ENCODE measurements around the gene GTF3C6. TPM values are rescaled to one million over a fixed set of nuclear protein-coding genes. Genes with fewer than 3 reads are reported as not detected.

Gene GTF3C6
- total and polyA plus RNA-seq, 2 of the 13 experiments (the other 11 are each of a cell fraction or from before 2014, with no cell fraction given), result 21.6 to 160 TPM

DNA sequence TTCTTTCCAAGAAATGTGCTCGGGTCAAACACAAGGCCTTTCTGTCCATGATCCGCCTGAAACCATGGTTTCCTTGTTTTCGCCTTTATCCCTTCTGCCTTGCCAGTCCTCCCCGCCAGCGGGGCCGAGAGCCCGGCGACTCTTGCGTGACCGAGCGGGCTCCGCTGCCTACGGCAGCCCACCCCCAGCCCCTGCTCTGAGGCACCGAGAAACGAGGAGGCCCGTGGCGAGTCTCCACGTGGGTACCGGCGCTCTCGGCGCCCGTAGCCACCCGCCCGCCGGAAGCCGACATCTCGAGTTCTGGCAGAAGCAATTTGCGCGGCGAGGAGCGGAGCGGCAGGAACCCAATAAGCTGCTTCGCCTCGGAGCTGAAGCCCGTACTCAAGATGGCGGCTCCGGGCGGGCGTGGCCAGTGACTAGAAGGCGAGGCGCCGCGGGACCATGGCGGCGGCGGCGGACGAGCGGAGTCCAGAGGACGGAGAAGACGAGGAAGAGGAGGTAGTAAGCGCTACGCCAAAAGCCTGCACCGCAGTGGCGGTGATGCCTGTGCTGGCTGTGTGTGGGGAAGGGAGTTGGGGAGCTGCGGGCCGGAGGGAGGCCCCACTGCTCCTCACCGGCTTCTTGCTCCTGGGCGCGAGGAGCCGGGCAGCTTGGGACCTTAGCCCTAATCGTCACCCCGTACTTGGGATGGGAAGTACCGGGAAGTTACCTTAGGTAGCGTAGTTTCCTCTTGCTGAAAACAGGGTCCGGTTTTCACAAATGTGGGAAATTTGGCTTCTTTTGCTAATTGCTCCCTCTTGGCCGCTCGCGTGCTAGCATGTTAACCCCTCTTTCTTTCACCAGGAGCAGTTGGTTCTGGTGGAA is at the start of gene GTF3C6 (continued):
- TF ChIP-seq, protein P1, sequence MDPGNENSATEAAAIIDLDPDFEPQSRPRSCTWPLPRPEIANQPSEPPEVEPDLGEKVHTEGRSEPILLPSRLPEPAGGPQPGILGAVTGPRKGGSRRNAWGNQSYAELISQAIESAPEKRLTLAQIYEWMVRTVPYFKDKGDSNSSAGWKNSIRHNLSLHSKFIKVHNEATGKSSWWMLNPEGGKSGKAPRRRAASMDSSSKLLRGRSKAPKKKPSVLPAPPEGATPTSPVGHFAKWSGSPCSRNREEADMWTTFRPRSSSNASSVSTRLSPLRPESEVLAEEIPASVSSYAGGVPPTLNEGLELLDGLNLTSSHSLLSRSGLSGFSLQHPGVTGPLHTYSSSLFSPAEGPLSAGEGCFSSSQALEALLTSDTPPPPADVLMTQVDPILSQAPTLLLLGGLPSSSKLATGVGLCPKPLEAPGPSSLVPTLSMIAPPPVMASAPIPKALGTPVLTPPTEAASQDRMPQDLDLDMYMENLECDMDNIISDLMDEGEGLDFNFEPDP (CRISPR knock-in tag; conservative IDR thresholded peaks at IDR 0.05), result 0 out of 2 replicates have a peak, but pooled peaks have one; percentile 14
- TF ChIP-seq FOXC1 (CRISPR knock-in tag; IDR thresholded peaks at IDR 0.05; ENCODE audit: borderline replicate concordance), result peak; percentile 96
- TF ChIP-seq ADNP (CRISPR knock-in tag; IDR thresholded peaks at IDR 0.05), result no peak
- TF ChIP-seq SSRP1 (CRISPR knock-in tag; IDR thresholded peaks at IDR 0.05), result peak; percentile 34; the same call in 1 of the 2 replicates
- TF ChIP-seq ZNF644 (CRISPR knock-in tag; IDR thresholded peaks at IDR 0.05; ENCODE audit: low read depth), result no peak
- TF ChIP-seq BRF2 (CRISPR knock-in tag; IDR thresholded peaks at IDR 0.05), result peak; percentile 97
- peak; percentile 71; the same call in 1 of the 2 replicates for TF ChIP-seq SMAD3 (CRISPR knock-in tag; IDR thresholded peaks at IDR 0.05)
- TF ChIP-seq, protein P2, sequence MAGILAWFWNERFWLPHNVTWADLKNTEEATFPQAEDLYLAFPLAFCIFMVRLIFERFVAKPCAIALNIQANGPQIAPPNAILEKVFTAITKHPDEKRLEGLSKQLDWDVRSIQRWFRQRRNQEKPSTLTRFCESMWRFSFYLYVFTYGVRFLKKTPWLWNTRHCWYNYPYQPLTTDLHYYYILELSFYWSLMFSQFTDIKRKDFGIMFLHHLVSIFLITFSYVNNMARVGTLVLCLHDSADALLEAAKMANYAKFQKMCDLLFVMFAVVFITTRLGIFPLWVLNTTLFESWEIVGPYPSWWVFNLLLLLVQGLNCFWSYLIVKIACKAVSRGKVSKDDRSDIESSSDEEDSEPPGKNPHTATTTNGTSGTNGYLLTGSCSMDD (CRISPR knock-in tag; IDR thresholded peaks at IDR 0.05), result no peak
- peak; percentile 91; the same call in 1 of the 2 replicates for TF ChIP-seq SNAPC4 (CRISPR knock-in tag; IDR thresholded peaks at IDR 0.05)
- peak; percentile 45 for TF ChIP-seq PATZ1 (CRISPR knock-in tag; IDR thresholded peaks at IDR 0.05)
- no peak for TF ChIP-seq ZNF720 (CRISPR knock-in tag; IDR thresholded peaks at IDR 0.05)
- TF ChIP-seq, protein P3, sequence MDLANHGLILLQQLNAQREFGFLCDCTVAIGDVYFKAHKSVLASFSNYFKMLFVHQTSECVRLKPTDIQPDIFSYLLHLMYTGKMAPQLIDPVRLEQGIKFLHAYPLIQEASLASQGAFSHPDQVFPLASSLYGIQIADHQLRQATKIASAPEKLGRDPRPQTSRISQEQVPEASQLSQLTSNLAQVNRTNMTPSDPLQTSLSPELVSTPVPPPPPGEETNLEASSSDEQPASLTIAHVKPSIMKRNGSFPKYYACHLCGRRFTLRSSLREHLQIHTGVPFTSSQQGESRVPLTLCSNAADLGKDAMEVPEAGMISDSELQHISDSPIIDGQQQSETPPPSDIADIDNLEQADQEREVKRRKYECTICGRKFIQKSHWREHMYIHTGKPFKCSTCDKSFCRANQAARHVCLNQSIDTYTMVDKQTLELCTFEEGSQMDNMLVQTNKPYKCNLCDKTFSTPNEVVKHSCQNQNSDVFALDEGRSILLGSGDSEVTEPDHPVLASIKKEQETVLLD (CRISPR knock-in tag; IDR thresholded peaks at IDR 0.05; ENCODE audit: low read depth), result peak; percentile 86
- peak; percentile 86 for TF ChIP-seq ZSCAN30 (CRISPR knock-in tag; IDR thresholded peaks at IDR 0.05)
- TF ChIP-seq PRPF4 (IDR thresholded peaks at IDR 0.05; ENCODE audit: low read depth, low read length, poor library complexity, severe bottlenecking), result no peak
- peak; percentile 85 for TF ChIP-seq AGO2 (optimal IDR thresholded peaks at IDR 0.05; ENCODE audit: low read depth, low read length)
- TF ChIP-seq ARNT (IDR thresholded peaks at IDR 0.05), result no peak
- no peak for TF ChIP-seq ZNF850 (CRISPR knock-in tag; conservative IDR thresholded peaks at IDR 0.05)
